ENCODE data around the gene KNDC1. TPM values are rescaled to one million over a fixed set of nuclear protein-coding genes. Genes with fewer than 3 reads are reported as not detected.

KNDC1 gene
- total RNA-seq, 1 experiment from 2014 or later: 15.7 TPM

DNA sequence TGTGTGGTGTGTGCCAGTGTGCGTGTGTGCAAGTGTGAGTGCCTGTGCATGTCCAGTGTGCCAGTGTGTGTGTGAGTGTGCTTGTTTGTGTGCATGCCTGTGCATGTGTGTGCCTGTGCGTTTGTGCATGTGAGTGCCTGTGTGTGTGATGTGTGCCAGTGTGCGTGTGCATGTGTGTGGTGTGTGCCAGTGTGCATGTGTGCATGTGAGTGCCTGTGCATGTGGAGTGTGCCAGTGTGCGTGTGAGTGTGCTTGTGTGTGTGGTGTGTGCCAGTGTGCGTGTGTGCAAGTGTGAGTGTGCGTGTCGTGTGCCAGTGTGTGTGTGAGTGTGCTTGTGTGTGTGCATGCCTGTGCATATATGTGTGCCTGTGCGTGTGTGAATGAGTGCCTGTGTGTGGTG is 38.5 kb upstream of the KNDC1 start:
- Histone ChIP-seq H2BK20ac (ENCODE audit: low read depth, low read length, poor library complexity, severe bottlenecking) (no peak overlapping the region), H4K91ac (ENCODE audit: insufficient read length, low read depth, low read length) (no peak overlapping the region), H3K14ac (ENCODE audit: insufficient read depth, low read length) (no peak overlapping the region), H3K79me1 (ENCODE audit: insufficient read depth, low read depth, low read length, poor library complexity, severe bottlenecking) (no peaks in the 10 kb centered on the region), H2AK5ac (ENCODE audit: insufficient read length, low read length) (no peak overlapping the region), H3K56ac (ENCODE audit: insufficient read length, low read depth, low read length) (no peak overlapping the region), H4K5ac (ENCODE audit: insufficient read length, low read depth, low read length) (peak overlapping the region; percentile 1), H3K4me1 (ENCODE audit: insufficient read depth, low read length) (no peaks in the 10 kb centered on the region), H4K20me1 (ENCODE audit: control insufficient read depth, insufficient read depth, insufficient read length) (no peaks in the 10 kb centered on the region), H3K4ac (ENCODE audit: low read depth, low read length) (no peak overlapping the region), H3K23me2 (ENCODE audit: insufficient read length, low read depth, low read length, poor library complexity, severe bottlenecking) (no peaks in the 10 kb centered on the region), H2BK15ac (ENCODE audit: low read depth, low read length) (no peak overlapping the region), H3K9ac (ENCODE audit: extremely low read depth, insufficient read length, low read length) (no peak overlapping the region), H3K4me2 (ENCODE audit: insufficient read depth, insufficient read length, low read length) (no peak overlapping the region), H2AFZ (ENCODE audit: low read length) (no peak overlapping the region), H3K27ac (ENCODE audit: insufficient read length, low read depth, low read length) (no peak overlapping the region), H2BK120ac (ENCODE audit: low read depth, low read length, poor library complexity, severe bottlenecking) (no peak overlapping the region), H3K27me3 (ENCODE audit: insufficient read depth, low read length) (no peaks in the 10 kb centered on the region), H2BK5ac (ENCODE audit: insufficient read length, low read length) (no peak overlapping the region), H3T11ph (ENCODE audit: low read length) (no peak overlapping the region), H2BK12ac (ENCODE audit: insufficient read length, low read depth, low read length) (no peak overlapping the region), H3K79me2 (ENCODE audit: insufficient read depth, low read length) (no peaks in the 10 kb centered on the region), H3K9me3 (ENCODE audit: control insufficient read depth, low read depth, low read length) (no peaks in the 10 kb centered on the region), H3K18ac (ENCODE audit: insufficient read length, low read depth, low read length) (peak overlapping the region; percentile 21), H3K23ac (ENCODE audit: insufficient read length, low read depth, low read length) (peak overlapping the region; percentile 4), H4K8ac (replicated peaks; ENCODE audit: insufficient read length, low read depth, low read length) (peak overlapping the region; percentile 7)
- H3K9me3 Mint-ChIP-seq: peaks cover 15 to 16% of the 10 kb centered on the region in 2 experiments
- no peak overlapping the region for H3K27ac Mint-ChIP-seq
- H3K4me3 Mint-ChIP-seq: no peak overlapping the region
- H3K27me3 Mint-ChIP-seq (ENCODE audit: low read depth): peaks cover 14% of the 10 kb centered on the region
- TF ChIP-seq, protein P1, sequence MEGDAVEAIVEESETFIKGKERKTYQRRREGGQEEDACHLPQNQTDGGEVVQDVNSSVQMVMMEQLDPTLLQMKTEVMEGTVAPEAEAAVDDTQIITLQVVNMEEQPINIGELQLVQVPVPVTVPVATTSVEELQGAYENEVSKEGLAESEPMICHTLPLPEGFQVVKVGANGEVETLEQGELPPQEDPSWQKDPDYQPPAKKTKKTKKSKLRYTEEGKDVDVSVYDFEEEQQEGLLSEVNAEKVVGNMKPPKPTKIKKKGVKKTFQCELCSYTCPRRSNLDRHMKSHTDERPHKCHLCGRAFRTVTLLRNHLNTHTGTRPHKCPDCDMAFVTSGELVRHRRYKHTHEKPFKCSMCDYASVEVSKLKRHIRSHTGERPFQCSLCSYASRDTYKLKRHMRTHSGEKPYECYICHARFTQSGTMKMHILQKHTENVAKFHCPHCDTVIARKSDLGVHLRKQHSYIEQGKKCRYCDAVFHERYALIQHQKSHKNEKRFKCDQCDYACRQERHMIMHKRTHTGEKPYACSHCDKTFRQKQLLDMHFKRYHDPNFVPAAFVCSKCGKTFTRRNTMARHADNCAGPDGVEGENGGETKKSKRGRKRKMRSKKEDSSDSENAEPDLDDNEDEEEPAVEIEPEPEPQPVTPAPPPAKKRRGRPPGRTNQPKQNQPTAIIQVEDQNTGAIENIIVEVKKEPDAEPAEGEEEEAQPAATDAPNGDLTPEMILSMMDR (conservative IDR thresholded peaks at IDR 0.05): no peak
- no peaks in the 10 kb centered on the region; a peak in 2 of 7 replicates for H3K36me3 Mint-ChIP-seq (ENCODE audit: insufficient read depth in 1 of 3, low read depth in 3 of 3)
- H3K4me1 Mint-ChIP-seq: peaks cover 0 to 2% of the 10 kb centered on the region in 2 experiments; a peak in 1 of 4 replicates
- no CpG with 5 or more reads among the region's 8 CpGs for whole genome bisulfite sequencing (ENCODE audit: extremely low coverage, insufficient read length, low lambda C conversion rate)
- no peak for DNase-seq

All from H9 (cell line).